ENCODE results near the gene SH3GL1. TPM values are rescaled to one million over a fixed set of nuclear protein-coding genes. Genes with fewer than 3 reads are reported as not detected.

Gene SH3GL1
- total and polyA plus RNA-seq, 10 of the 15 experiments (the other 5 are each of a cell fraction or from before 2014, with no cell fraction given), result 0.93 to 47.4 (median 28.4) TPM

- no peaks in the 10 kb centered on the region for H4K20me1 ChIP-seq (ENCODE audit: control insufficient read depth, insufficient read depth)
- SMC1A ChIA-PET (ENCODE audit: uncharacterized antibody, unreplicated experiment), result no interaction called here
- no peak overlapping the region for H3K27ac ChIP-seq (ENCODE audit: control insufficient read depth, insufficient read depth)
- no TSS peak for BruUV-seq (replicated peaks)
- intact Hi-C loops (cut with micrococcal nuclease; ENCODE audit: unreplicated experiment), result no loop called here
- no peak overlapping the region for H3K9ac ChIP-seq (ENCODE audit: control insufficient read depth, insufficient read depth, low read length)
- H3K79me2 ChIP-seq (ENCODE audit: control insufficient read depth, insufficient read depth, low read length), result no peaks in the 10 kb centered on the region
- H2AFZ ChIP-seq (ENCODE audit: control insufficient read depth, low read depth, low read length), result no peak overlapping the region
- H3K4me2 ChIP-seq (ENCODE audit: control insufficient read depth, insufficient read depth), result no peak overlapping the region
- H3K9me3 ChIP-seq (replicated peaks; ENCODE audit: control insufficient read depth, insufficient read depth, low read length), result no peaks in the 10 kb centered on the region; the same call in 1 of the 3 replicates
- in situ Hi-C loops (cut with MboI), result no loop called here
- CTCF ChIA-PET, result no interaction called here
- H3K36me3 ChIP-seq (ENCODE audit: control insufficient read depth in 2 of 2, insufficient read depth in 2 of 2, low read length in 1 of 2), result no peaks in the 10 kb centered on the region
- no peaks in the 10 kb centered on the region for H3K27me3 ChIP-seq (replicated peaks in 1 of 2; ENCODE audit: control insufficient read depth in 2 of 2, insufficient read depth in 2 of 2, low read length in 1 of 2)
- FAIRE-seq (no peak), ATAC-seq (no peak), DNase-seq (ENCODE audit: low read depth, low spot score) (no peak)
- TF ChIP-seq POLR2AphosphoS5 (IDR thresholded peaks at IDR 0.05; ENCODE audit: low read length) (no peak), EED (IDR thresholded peaks at IDR 0.05; ENCODE audit: low read depth) (no peak), GATAD2B (conservative IDR thresholded peaks at IDR 0.05; ENCODE audit: low read depth) (no peak), STAT3 (IDR thresholded peaks at IDR 0.05; ENCODE audit: low read depth, low read length) (no peak), RFX5 (IDR thresholded peaks at IDR 0.05; ENCODE audit: low read depth, low read length) (no peak), BACH1 (IDR thresholded peaks at IDR 0.05; ENCODE audit: borderline replicate concordance) (no peak), RELB (IDR thresholded peaks at IDR 0.05; ENCODE audit: low read depth) (no peak), HSF1 (IDR thresholded peaks at IDR 0.05; ENCODE audit: low read depth, low read length) (no peak), REST (IDR thresholded peaks at IDR 0.05; ENCODE audit: low read depth, low read length) (no peak)
- RAD21 ChIA-PET (ENCODE audit: unreplicated experiment), result no interaction called here
- 55% methylated on average over 9 of the region's 9 CpGs for WGBS (ENCODE audit: insufficient coverage, insufficient replicate concordance, low lambda C conversion rate, missing lambda C conversion rate)
- POLR2A ChIA-PET, result no interaction called here
- H3K4me3 ChIP-seq, result no peak overlapping the region
- H3K4me1 ChIP-seq (ENCODE audit: control insufficient read depth, insufficient read depth, low read length), result peaks cover 8% of the 10 kb centered on the region; the same call in 1 of the 2 replicates
Measured at GRCh38 chr19:4323692-4324091, 76.7 kb downstream of the SH3GL1 start.
